NB4 (cell line): Measurements from ENCODE around the gene CD2BP2.
A peak's percentile ranks its signal among the peaks of the same experiment; 100 is the strongest.

Experiments
- DNase-seq: peaks from one replicate; pipeline ENCODE4 v3.0.0; 2010; ENCODE audit warnings: low read depth
- H3K4me3 ChIP-seq: one replicate; pipeline ENCODE4 v1.5.1; 2011; ENCODE audit warnings: mild to moderate bottlenecking, low read depth, low read length, moderate library complexity
- MYC ChIP-seq: IDR thresholded peaks from 2 replicates; pipeline ENCODE4 v1.6.1; 2011; ENCODE audit warnings: low read depth, low read length
- POLR2A ChIP-seq: IDR thresholded peaks from 2 replicates; pipeline ENCODE4 v1.6.1; 2011; ENCODE audit warnings: mild to moderate bottlenecking; ENCODE audit not compliant: insufficient read length; ENCODE audit errors: extremely low read depth
- TF ChIP-seq, protein P1 (sequence below): IDR thresholded peaks from one replicate; pipeline ENCODE4 v1.5.1; 2012; ENCODE audit warnings: low read depth, low read length
- TF ChIP-seq, protein P2 (sequence below): IDR thresholded peaks from 2 replicates; pipeline ENCODE4 v1.6.1; 2011; ENCODE audit warnings: low read depth, low read length

Gene CD2BP2

DNA sequence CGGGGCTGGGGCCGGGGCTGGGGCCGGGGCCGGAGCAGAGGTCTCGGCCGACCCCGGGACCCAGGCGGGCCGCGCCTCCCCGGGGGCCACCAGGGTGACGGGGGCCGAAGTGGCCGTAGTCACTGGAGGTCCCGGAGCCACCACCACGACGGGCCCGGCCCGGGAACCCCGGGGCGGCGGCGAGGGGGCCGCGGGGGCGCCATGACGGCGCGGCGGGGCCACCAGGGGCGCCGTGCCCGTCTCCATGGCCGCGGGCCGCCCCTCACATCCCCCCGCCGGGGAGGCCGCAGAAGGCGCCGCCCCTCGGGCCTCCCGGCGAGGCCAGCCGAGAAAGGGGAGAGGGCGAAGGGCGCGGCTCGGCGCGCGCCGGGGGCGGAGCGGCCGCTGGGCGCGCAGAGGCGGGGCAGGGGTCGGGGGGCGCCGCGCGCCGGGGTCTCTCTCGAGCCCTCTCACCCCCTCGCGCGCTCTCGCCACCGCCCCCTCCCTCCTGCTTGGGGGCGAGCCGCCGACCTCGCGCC lies 14.9 kb upstream of the CD2BP2 start:
- TF ChIP-seq POLR2A (peak; percentile 24), MYC (no peak)
- H3K4me3 ChIP-seq, result peak overlapping the region; percentile 84
- no peak for DNase-seq

DNA sequence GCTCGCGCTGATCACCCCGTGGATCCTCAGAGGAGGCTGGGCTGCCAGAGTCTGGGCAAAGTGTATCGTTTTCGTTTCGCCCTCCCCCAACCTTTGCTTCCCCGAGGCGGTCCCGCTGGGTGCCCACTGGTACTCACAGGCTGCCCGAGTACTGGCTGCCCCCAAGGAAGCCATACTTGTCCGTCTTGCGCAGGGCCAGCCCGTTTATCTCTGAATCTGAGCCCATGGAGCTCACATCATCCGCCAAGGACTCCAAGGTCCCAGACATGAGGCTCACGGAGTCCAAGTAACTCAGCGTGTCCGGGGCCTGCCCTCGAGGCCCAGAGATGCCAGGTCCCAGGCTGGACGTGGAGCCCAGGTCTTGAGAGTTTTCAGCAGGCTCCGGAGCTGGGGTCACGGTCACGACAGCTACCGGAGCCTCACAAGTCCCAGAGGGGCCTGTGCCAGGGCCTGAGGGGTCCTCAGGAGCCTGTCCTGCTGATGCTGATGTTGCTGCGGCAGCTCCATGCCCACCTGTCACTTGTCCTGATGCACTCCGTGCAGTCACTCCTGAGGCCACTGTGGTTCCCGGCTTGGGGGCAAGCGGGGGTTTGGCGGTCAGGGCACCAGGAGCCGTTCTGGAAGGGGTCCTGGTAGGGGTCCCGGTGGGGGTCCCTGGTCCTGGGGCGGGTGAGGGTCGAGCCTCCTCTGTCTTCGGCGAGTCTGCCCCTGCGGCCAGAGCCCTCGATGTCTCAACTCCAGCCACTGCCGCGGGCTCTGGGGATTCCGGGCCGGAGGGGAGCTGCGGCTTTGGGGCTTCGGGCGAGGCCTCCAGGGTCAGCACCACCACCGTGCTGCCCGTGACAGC lies 14.2 kb upstream of the CD2BP2 start:
- TF ChIP-seq, protein P1, sequence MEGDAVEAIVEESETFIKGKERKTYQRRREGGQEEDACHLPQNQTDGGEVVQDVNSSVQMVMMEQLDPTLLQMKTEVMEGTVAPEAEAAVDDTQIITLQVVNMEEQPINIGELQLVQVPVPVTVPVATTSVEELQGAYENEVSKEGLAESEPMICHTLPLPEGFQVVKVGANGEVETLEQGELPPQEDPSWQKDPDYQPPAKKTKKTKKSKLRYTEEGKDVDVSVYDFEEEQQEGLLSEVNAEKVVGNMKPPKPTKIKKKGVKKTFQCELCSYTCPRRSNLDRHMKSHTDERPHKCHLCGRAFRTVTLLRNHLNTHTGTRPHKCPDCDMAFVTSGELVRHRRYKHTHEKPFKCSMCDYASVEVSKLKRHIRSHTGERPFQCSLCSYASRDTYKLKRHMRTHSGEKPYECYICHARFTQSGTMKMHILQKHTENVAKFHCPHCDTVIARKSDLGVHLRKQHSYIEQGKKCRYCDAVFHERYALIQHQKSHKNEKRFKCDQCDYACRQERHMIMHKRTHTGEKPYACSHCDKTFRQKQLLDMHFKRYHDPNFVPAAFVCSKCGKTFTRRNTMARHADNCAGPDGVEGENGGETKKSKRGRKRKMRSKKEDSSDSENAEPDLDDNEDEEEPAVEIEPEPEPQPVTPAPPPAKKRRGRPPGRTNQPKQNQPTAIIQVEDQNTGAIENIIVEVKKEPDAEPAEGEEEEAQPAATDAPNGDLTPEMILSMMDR, result no peak
- TF ChIP-seq POLR2A (no peak), MYC (no peak)
- TF ChIP-seq, protein P2, sequence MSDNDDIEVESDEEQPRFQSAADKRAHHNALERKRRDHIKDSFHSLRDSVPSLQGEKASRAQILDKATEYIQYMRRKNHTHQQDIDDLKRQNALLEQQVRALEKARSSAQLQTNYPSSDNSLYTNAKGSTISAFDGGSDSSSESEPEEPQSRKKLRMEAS, result no peak
- peak; percentile 38 for DNase-seq
- peak overlapping the region; percentile 84 for H3K4me3 ChIP-seq

DNA sequence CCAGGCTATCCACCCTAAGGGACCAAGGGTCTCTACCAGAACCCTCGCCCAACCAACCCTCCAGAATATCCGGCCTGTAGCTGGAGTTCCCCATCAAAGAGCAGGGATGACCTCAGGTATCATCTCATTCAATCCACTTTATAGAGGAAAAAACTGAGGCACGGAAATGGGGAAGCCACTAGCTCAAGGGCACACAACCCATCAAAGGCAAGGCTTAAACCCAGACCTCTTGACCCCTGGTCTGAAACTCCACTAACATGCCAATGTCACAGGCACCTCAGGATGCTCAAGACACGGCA lies 13.6 kb upstream of the CD2BP2 start:
- DNase-seq, result no peak
- TF ChIP-seq MYC (no peak), POLR2A (no peak)
- TF ChIP-seq, protein P2, result no peak
- TF ChIP-seq, protein P1, result no peak
- peak overlapping the region; percentile 84 for H3K4me3 ChIP-seq

DNA sequence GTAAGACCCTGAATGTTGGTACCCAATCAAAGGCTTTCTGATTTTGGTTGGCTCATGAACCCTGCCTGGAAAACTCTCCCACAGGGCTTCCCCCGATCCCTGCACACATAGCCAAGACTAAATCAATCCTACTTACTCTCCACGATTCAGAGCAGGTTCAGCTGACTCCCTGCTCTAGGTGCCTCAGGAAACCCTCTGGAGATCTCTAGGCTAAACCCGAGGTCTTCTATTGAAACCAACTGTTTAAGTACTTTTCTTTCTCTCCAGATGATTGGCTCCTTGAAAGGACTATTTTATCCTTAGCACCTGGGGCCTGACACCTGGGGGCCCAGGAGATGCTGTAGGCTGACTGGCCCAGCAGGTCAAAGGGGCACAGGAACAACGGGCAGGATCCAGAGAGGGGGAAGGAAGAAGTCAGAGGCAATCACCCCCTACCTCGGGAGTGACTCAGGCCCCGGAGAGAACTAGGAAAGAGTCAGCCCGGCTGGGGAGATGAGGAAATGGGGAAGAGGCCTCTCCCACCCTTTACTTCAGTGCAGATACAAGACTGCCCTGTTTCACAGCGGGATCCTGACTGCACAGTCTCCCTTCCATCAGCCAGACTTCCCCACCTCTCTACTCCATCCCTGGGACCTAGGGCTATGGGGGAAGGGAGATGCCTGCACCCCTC lies 13.1 kb upstream of the CD2BP2 start:
- DNase-seq, result peak; percentile 84
- H3K4me3 ChIP-seq, result peak overlapping the region; percentile 84
- TF ChIP-seq MYC (no peak), POLR2A (no peak)
- TF ChIP-seq, protein P2, result no peak
- TF ChIP-seq, protein P1, result no peak

DNA sequence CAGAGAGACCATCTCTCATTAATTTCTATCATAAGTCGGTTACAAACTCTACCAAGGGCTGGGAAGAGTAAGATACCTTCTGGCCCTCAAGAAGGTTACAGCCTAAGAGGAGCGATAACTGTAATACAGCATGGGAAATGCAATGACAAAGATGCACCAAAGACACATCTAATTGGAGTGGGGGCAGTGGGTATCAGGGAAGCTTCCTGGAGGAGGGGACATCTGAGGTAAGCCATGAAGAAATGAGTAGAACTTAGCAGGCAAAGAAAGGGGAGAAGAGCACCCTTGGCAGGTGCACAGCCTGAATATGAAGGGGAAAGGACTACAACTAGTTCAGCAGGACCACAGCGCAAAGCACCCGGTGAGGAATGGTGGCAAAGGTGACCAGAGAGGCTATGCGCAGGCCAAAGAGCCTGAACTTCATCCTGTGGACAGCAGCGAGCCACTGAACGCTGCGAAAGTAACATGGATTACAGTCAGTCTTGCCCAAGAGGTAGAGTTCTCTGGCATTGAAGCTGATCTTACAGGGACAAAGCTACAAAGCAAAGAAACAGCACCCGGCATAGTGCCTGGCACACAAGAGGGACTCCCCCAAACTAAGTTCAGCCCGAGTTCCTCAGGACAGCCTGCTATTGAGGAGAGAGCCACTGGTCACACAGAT lies 12.4 kb upstream of the CD2BP2 start:
- no peak for DNase-seq
- H3K4me3 ChIP-seq, result peak overlapping the region; percentile 84
- TF ChIP-seq, protein P2, result no peak
- TF ChIP-seq, protein P1, result no peak
- TF ChIP-seq MYC (no peak), POLR2A (no peak)

DNA sequence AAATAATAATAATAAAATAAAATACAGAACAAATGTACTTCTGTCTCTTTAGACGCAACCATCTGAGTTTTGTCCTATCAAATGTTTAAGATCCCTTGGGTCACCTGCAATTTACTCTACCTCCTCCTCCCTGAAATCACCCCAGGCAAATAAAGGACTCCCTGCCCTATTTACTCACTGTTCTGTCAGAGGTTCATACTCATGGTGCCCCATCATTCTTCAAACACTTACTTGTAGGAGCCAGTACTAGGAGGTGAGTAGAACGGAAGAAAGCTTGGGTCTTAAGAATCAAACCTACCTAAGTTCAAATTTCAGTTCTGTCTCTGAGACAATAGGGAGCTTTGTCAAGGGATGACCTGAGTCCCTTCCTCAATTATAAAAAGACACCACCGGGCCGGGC lies 11.4 kb upstream of the CD2BP2 start:
- TF ChIP-seq, protein P1, result no peak
- TF ChIP-seq POLR2A (no peak), MYC (no peak)
- TF ChIP-seq, protein P2, result no peak
- DNase-seq, result no peak
- peak overlapping the region; percentile 32 for H3K4me3 ChIP-seq
